Activated CD4-positive, alpha-beta T cell treated with anti-CD3 and anti-CD28 coated beads for 48 hours (primary cell): ENCODE results near the gene MROH2A.
A peak's percentile ranks its signal among the peaks of the same experiment; 100 is the strongest.

Experiments
- DNase-seq: peaks from one replicate; pipeline ENCODE4 v3.0.0-alpha.2; 2020

The MROH2A gene

GRCh38 chr2:233838251-233838650, 60.1 kb downstream of the MROH2A start:
- DNase-seq = no peak

- DNase-seq = no peak
These were observed 60.8 kb downstream of the MROH2A start for GRCh38 chr2:233838726-233839446.

- no peak for DNase-seq
These were observed 61.3 kb downstream of the MROH2A start for GRCh38 chr2:233839447-233839820.

- DNase-seq = no peak
These were observed 62.4 kb downstream of the MROH2A start for GRCh38 chr2:233840520-233840919.

GRCh38 chr2:233841183-233841582, 63.1 kb downstream of the MROH2A start:
- DNase-seq = no peak

- no peak for DNase-seq
These were observed 66.1 kb downstream of the MROH2A start for GRCh38 chr2:233844064-233844807.

GRCh38 chr2:233844836-233845235, 66.7 kb downstream of the MROH2A start:
- DNase-seq = no peak

GRCh38 chr2:233845301-233846060, 67.4 kb downstream of the MROH2A start:
- no peak for DNase-seq

GRCh38 chr2:233846387-233847247, 68.5 kb downstream of the MROH2A start:
- no peak for DNase-seq

GRCh38 chr2:233847248-233847898, 69.2 kb downstream of the MROH2A start:
- no peak for DNase-seq

GRCh38 chr2:233848276-233848675, 70.1 kb downstream of the MROH2A start:
- no peak for DNase-seq

GRCh38 chr2:233849607-233850271, 71.6 kb downstream of the MROH2A start:
- DNase-seq = no peak

- DNase-seq = no peak
These were observed 72.6 kb downstream of the MROH2A start for GRCh38 chr2:233850745-233851144.

GRCh38 chr2:233851169-233851568, 73.0 kb downstream of the MROH2A start:
- DNase-seq = no peak

- DNase-seq = no peak
These were observed 73.9 kb downstream of the MROH2A start for GRCh38 chr2:233852056-233852455.

- no peak for DNase-seq
These were observed 75.2 kb downstream of the MROH2A start for GRCh38 chr2:233853353-233853752.

GRCh38 chr2:233853883-233854240, 75.7 kb downstream of the MROH2A start:
- DNase-seq = no peak

GRCh38 chr2:233854241-233854981, 76.3 kb downstream of the MROH2A start, which contains the start of gene HJURP:
TSS of gene HJURP (minus strand) at chr2:233854535. CDS start at chr2:233854500, 35 bp downstream.
- DNase-seq = peak; percentile 94

- DNase-seq = no peak
These were observed 77.2 kb downstream of the MROH2A start for GRCh38 chr2:233855345-233855744.

- DNase-seq = no peak
These were observed 78.1 kb downstream of the MROH2A start for GRCh38 chr2:233856184-233856583.
